Hematopoietic multipotent progenitor cell treated with erythropoietin and hydrocortisone succinate and interleukin-3 and kit ligand, for 17 days (in vitro differentiated cells): ENCODE results near the gene CLCNKA.

ENCODE experiments used
- DNase-seq: peaks from one replicate; pipeline ENCODE4 v3.0.0-alpha.2; 2015; ENCODE audit warnings: low spot score

The CLCNKA gene

GRCh38 chr1:16063226-16063829 is 41.5 kb downstream of the CLCNKA start:
- no peak for DNase-seq

DNA sequence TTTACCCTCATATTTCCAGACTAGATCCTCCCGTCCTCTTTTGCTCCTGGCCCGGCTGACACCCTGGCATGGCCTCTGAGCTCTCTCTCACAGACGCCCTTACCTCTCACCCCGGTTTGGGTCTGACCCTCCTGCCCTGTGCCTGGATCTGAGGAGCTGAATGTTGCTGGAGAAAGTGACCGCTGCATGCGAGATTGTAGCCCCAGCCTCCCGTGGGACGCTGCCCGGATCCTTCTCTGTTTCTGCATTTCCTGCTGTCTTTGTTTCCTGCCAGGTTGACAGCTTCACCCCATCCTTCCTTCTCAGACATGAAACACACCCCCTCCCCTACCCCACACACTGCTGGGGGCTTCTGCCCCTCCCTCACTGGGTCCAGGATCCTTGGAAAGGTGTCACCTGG is 42.1 kb downstream of the CLCNKA start:
- DNase-seq, result no peak

- no peak for DNase-seq
Observed at GRCh38 chr1:16064536-16065268, 42.9 kb downstream of the CLCNKA start.

DNA sequence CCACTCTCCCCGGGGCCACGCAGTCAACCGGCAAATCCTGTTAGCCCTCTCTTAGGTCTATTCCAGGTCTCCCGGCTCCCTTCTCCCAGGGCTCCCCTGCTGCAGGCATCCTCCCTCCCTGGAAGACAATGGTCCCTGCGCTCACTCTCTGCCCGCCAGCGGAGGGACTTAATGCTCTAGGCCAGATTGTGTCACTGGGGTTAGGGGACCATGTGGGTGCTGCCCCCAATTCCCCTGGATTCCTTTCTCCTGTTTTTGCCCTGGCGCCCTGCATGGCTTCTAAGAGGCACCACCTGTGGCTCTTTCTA is 43.4 kb downstream of the CLCNKA start:
- no peak for DNase-seq

DNA sequence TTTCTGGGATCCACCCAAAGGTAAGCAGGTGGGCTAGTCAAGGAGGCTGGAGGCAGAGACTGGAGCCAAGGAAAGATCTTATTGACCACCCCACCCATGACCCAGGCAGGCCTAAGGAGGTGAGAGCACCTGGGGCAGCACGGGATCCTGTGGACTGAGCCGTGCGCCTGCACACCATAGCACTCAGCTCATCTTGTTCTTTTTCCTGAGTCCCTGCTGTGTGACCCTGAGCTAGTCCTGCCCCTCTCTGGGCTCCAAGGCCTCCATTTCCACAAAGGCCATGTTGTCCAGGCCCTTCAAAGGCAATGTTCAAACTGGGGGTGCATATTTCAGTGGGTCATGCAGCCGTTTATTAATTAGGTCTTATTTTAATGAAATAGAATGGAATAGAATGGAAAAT is 44.4 kb downstream of the CLCNKA start:
- DNase-seq, result no peak

DNA sequence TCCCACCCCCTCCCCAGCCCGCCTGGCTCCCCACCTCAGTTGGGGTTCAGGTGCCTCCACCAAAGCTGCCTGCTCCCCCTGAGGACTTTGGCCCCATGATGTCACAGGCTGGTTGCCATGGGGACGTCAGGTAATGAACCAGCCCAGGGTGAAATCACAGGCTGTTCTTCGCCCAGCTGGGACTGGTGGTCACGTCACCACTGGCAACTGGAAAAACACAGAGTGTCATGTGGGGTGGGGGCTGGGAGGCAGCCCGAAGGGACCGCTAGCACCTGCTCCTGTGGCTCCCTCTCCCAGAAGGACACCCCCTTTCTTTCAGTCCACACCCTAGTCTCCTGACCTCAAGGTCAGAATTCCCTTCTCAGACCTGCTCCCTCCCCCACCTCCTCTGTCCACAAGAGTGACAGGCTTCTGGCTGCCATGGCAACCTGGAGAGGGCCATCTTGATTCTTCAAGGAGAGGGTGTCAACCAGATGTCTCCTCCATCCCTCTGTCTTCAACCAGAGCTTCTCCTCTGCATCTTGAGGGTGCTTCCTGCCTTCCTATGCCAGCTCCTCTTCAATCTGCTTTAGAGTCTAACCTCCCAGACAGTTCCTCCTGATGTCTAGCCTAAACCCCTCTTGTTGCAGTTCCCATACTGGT is 45.4 kb downstream of the CLCNKA start:
- DNase-seq, result no peak

DNA sequence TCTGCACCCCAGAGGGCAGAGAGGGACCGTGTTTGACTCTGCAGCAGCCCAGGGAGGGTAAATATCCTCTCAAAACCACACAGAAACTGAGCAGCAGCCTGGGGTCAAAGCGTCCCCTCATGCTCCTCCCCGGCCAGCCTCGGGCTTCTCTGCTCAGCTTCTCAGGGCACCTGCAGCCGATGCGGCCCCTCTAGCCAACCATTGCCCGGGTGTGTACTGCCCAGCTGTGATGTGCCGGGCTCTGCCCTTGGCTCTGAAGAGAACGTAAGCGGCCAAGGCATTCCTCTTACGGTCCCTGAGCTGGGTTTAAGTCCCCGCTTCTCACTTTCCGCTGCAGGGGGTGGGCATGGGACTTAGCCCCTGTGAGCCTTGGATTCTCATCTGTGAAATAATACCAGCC is 46.1 kb downstream of the CLCNKA start:
- no peak for DNase-seq

DNA sequence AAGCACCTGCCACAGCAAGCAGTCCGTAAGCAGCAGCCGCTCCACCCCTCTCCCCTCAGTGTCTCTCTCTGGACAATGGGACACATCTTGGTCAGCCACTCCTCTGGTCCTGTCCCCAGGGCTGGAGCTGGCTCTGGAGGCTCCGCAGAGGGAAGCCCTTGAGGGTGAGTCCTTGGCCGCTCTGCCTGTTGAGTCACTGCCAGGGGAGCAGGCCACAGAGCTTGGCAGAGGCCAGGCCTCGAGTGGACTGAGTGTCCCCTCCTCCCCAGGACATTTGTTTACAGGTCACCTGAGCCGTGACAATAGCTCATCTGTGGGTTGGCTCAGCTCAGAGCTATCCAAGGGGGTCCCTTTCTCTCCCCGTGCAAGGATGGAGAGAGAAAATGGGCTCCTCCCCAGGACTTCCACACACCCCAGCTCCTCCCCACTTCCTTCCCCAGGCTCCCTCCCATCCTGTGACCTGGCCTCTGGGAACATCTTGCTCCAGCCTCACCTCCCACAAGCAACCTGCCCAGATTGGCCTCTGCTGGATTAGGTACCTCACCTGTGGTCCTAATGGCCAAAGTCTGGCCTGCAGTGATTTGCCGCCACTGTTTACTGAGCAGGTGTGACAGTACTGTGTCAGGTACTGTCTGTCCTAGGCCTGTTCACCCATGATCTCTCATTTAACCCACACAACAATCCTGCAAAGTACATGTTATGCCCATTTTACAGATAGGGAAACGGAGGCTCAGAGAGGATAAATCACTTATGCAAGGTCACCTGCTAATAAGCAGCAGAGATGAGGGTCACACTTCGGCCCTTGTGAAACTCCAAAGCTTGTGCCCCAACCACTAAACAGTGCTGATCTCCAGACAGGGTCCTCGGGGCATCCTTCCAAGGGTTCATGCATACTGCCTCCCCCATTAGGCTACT is 46.8 kb downstream of the CLCNKA start:
- DNase-seq, result no peak

GRCh38 chr1:16070640-16071355 is 49.0 kb downstream of the CLCNKA start:
- DNase-seq, result no peak

DNA sequence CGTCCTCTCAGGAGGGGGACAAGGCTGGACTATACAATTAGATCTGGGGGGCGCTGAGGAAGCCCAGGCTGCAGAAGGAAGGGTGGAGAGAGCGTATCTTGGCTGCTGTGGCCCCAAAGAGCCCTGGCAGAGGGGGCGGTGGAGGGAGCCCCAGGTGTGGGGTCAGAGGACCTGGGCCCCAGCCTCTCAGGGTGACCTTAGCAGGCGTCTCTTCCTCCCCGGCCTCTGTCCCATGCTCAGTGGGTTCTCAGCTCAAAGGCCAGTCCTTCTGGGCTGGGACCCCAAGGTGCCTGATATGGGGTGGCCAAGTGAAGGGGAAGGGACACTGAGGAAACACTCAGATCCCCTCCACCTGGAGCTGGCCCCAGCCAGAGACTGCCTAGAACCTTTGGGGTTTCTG is 49.8 kb downstream of the CLCNKA start:
- DNase-seq, result no peak

- no peak for DNase-seq
Observed at GRCh38 chr1:16072095-16072494, 50.3 kb downstream of the CLCNKA start.

DNA sequence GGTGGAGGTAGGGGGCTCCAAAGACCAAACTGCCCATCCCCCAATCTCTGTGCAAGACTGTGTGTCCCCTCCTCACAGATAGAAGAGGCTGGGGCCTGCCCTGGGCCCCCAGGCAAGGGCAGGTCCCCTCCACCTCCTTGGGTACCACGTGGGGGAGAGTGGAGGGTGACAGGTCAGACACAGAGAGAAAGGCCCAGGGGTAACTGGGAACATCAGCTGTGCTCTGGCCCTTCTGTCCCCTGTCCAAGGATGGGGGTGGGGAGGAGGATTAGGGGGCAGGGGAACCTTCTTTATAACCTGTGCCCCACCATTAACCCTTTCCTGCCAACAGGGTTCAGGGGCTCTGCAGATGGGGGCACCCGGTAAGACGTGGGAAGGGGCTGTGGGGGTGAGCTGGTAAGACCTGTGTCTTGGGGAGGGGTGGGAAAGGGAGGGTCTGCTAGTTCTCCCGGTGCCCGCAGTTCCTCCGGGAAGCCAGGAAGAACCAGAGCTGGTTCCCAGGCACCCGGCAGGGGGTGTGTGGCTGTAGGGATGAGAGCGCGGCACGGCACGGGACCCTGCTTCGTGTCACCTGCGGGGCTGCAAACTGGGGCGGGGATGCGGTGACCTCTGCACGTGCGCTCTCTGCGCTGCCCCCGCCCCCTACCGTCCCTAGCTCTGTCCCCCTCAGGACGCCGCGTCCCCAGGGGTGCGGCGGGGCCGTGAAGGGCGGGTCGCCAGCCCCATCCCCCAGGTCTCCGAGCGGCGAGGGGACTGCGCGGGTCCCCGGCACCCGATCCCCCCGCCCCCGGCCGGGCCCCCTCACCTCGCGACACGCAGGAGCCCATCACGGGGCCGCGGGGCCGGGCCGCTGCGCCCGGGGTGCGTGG is 51.0 kb downstream of the CLCNKA start:
- no peak for DNase-seq

DNA sequence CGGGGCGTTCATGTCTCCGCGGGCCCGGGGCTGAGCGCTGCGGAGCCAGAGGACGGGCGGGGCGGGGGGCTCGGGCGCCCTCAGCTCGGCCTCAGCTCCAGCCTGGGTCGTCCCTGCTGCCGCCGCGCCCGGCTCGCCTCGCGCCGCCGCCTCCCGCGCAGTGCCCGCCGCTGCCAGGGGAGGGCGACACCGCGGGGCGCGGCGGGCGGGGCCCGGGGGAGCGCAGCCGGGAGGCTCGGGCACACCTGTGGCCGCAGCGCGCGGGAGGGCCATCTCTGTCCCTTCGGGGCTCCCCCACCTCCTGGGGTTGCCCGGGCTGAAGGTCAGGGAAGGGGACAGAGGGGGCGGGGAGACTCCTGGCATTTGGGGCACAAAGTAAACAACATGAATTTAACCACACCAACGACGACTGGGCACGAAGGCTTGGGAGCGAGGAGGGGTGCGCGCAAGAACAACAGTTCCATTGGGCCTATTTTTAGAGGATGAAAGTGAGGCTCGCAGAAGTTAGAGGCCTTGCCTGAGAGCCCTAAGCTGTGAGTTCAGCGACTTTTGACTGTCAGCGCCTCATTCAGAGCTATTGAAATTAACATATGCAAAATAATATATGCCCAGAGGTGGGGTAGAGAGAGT is 51.8 kb downstream of the CLCNKA start, which contains the start of gene FAM131C:
FAM131C (minus strand) TSS at position 162 of the 630 bp plus-strand sequence. CDS start 209 bp downstream, outside the sequence.
- DNase-seq, result no peak

GRCh38 chr1:16074217-16074616 is 52.4 kb downstream of the CLCNKA start:
- DNase-seq, result no peak

DNA sequence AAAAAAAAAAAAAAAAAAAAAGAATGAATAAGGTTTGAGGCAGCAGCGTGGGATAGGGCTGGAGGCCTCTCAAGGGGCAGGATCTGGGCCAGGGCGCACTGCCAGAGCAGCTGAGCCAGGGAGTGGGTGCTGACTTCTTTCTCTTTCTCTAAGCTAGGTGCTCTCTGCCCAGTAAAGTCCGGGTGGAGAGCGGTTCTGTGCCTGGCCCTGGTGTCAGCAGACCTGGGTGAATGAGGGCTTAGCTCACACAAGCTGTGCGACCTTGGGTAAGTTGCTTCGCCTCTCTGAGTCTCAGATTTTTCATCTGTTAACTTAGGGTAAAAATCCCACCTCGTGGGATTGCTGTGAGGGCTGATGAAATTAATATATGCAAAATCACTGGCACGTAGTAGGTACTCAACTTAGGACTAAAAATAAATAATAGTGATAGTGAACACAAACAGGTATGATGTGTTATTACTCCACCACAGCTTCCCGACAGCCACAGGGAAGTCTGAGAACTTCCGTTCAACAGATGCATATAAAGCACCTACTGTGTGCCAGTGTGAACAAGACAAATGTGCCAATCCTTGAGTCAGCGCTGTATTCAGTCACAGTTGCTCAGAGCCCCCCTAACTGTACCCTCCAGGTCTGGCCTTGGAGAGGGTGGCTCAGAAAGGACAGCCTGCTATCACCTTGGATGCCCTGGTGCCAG is 53.6 kb downstream of the CLCNKA start:
- no peak for DNase-seq

GRCh38 chr1:16076031-16076864 is 54.4 kb downstream of the CLCNKA start:
- DNase-seq, result no peak

- no peak for DNase-seq
Observed at GRCh38 chr1:16076865-16077238, 55.0 kb downstream of the CLCNKA start.

DNA sequence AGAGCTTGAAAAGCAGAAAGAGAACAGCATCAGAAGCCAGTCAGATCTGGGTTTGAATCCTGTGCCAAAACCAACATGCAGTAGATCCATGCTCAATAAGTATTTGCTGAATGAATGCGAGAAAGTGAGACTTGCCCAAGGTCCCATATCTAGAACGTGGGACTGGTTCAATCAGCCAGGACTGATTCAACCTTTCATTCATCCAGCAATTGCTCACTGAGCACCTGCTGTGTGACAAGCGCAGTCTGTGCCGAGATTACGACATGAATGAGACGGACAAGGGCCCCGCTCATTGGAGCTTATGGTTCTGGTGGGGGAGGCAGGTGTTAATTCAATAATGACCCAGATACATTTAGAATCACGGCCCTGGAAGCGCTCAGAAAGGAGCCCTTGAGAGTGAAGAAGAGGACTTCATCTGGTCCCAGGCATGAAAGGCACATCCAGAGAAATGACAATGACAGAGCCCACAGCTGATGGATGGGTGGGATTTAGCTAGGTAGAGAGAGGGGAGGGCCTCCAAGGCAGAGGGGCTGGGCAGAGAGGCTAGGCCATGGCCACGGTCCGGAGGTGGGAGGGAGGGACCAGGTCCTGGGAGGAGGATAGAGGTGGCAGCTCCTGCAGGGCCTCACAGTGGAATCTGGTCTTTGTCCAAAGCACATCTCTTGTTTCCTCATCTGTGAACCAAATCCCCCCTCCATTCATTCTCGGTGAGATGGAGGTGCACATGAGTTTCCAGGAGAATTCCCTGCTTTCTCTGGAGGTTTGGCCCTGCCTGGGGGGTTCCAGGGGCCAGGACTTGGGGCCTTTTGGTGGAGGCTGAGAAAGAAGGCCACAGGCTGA is 55.8 kb downstream of the CLCNKA start:
- DNase-seq, result no peak
